ENCODE data around the gene HAL.
"Not testable (repeated sequence)": the region's sequence is repeated elsewhere in the genome, so short reads cannot be mapped to it uniquely, and the experiment has no call there.

HAL gene

GRCh38 chr12:95974358-95974757 is 21.8 kb downstream of the HAL start:
- no peak for FAIRE-seq

GRCh38 chr12:95972832-95973456 is 23.2 kb downstream of the HAL start:
- no peak for FAIRE-seq

- no peak for FAIRE-seq
These were observed 25.2 kb downstream of the HAL start for GRCh38 chr12:95970905-95971304.

GRCh38 chr12:95969116-95969515 is 27.0 kb downstream of the HAL start:
- not testable (repeated sequence) for FAIRE-seq

GRCh38 chr12:95967301-95967700 is 28.8 kb downstream of the HAL start:
- no peak for FAIRE-seq

GRCh38 chr12:95966287-95966870 is 29.8 kb downstream of the HAL start:
- no peak for FAIRE-seq

GRCh38 chr12:95963096-95963495 is 33.0 kb downstream of the HAL start:
- FAIRE-seq: no peak

GRCh38 chr12:95962222-95962621 is 33.9 kb downstream of the HAL start:
- FAIRE-seq: no peak

GRCh38 chr12:95960241-95960640 is 35.9 kb downstream of the HAL start:
- FAIRE-seq: no peak

- FAIRE-seq: no peak
These were observed 37.0 kb downstream of the HAL start for GRCh38 chr12:95959107-95959506.

- no peak for FAIRE-seq
These were observed 39.5 kb downstream of the HAL start for GRCh38 chr12:95956557-95957145.

GRCh38 chr12:95955549-95956159 is 40.5 kb downstream of the HAL start:
- FAIRE-seq: no peak

- FAIRE-seq: no peak
These were observed 43.1 kb downstream of the HAL start for GRCh38 chr12:95953000-95953399.

GRCh38 chr12:95951515-95951914 is 44.6 kb downstream of the HAL start:
- FAIRE-seq: no peak

- no peak for FAIRE-seq
These were observed 46.5 kb downstream of the HAL start for GRCh38 chr12:95949477-95950206.

- no peak for FAIRE-seq
These were observed 51.9 kb downstream of the HAL start for GRCh38 chr12:95944108-95944704.

GRCh38 chr12:95943330-95943842 is 52.8 kb downstream of the HAL start, which contains the start of gene AMDHD1:
TSS of gene AMDHD1 (plus strand) at chr12:95943331. CDS start at chr12:95943399, 68 bp downstream.
- no peak for FAIRE-seq

- no peak for FAIRE-seq
These were observed 53.4 kb downstream of the HAL start, which contains the start of gene CCDC38 for GRCh38 chr12:95942524-95943329. TSS of gene CCDC38 (minus strand) at chr12:95942614. CDS start at chr12:95936509, 6,105 bp downstream.

- no peak for FAIRE-seq
These were observed 54.0 kb downstream of the HAL start for GRCh38 chr12:95942101-95942523.

- no peak for FAIRE-seq
These were observed 55.6 kb downstream of the HAL start for GRCh38 chr12:95940514-95940913.

Measured in colon (tissue), 2 donors.